HEK293 (cell line): ENCODE data around the gene BRINP2.

Experiments
- CTCF ChIA-PET: fragments of 350-600 bp; formaldehyde crosslinking; extraction: SDS; loops from one replicate; lab custom pipeline; 2021; ENCODE audit warnings: antibody characterized with exemption; lab: Yijun Ruan, JAX
- POLR2A ChIA-PET: fragments of 300-600 bp; formaldehyde crosslinking; extraction: SDS; loops from one replicate; lab custom pipeline; 2020; ENCODE audit warnings: antibody characterized with exemption, inconsistent platforms; lab: Yijun Ruan, JAX
- H3K27ac ChIP-seq: fragments of 200-500 bp; sonication (Bioruptor generic); 2 replicates; pipeline ENCODE4 v1.5.1; 2014; ENCODE audit warnings: low read depth, low read length, control low read depth, inconsistent platforms; ENCODE audit errors: extremely low read depth
- H3K36me3 ChIP-seq, 2 experiments: fragments of 200-500 bp in 1 of 2; sonication (Bioruptor generic) in 1 of 2; 1 replicate in 1 of 2; 2 replicates in 1 of 2; pipeline ENCODE4 v1.5.1; 2014 to 2017; ENCODE audit warnings: inconsistent platforms in 2 of 2, low read length in 2 of 2; ENCODE audit not compliant: control insufficient read depth in 2 of 2, insufficient read depth in 1 of 2
- H3K4me1 ChIP-seq: fragments of 200-500 bp; sonication (Bioruptor generic); 2 replicates; pipeline ENCODE4 v1.5.1; 2014; ENCODE audit warnings: mild to moderate bottlenecking, low read length, inconsistent platforms; ENCODE audit not compliant: control insufficient read depth, insufficient read depth
- H3K4me3 ChIP-seq: 2 replicates; pipeline ENCODE4 v1.5.1; 2011; ENCODE audit warnings: low read depth, mild to moderate bottlenecking, control low read depth, low read length, moderate library complexity
- H3K9me3 ChIP-seq: fragments of 200-500 bp; sonication (Bioruptor generic); 2 replicates; pipeline ENCODE4 v1.5.1; 2014; ENCODE audit warnings: low read depth, low read length, inconsistent platforms; ENCODE audit not compliant: control insufficient read depth, insufficient read depth
- FEZF1 ChIP-seq: fragments of 450-650 bp; formaldehyde crosslinking; IDR thresholded peaks from 2 replicates; pipeline ENCODE4 v1.5.1; 2016; ENCODE audit warnings: missing biosample characterization, missing genetic modification characterization
- KLF1 ChIP-seq: fragments of 450-650 bp; formaldehyde crosslinking; IDR thresholded peaks from 2 replicates; pipeline ENCODE4 v1.5.1; 2016; ENCODE audit warnings: missing biosample characterization, missing genetic modification characterization
- SCRT1 ChIP-seq: fragments of 450-650 bp; formaldehyde crosslinking; IDR thresholded peaks from 2 replicates; pipeline ENCODE4 v1.5.1; 2016; ENCODE audit warnings: missing biosample characterization, missing genetic modification characterization, borderline replicate concordance
- SETDB1 ChIP-seq: IDR thresholded peaks from one replicate; pipeline ENCODE4 v1.6.1; 2017; ENCODE audit warnings: mild to moderate bottlenecking, low read length, moderate library complexity, mixed read lengths; ENCODE audit not compliant: insufficient read length
- SP3 ChIP-seq: fragments of 450-650 bp; formaldehyde crosslinking; IDR thresholded peaks from 2 replicates; pipeline ENCODE4 v1.5.1; 2016; ENCODE audit warnings: missing biosample characterization, missing genetic modification characterization
- ZBTB1 ChIP-seq: fragments of 450-650 bp; formaldehyde crosslinking; IDR thresholded peaks from 2 replicates; pipeline ENCODE4 v1.5.1; 2016; ENCODE audit warnings: missing biosample characterization, missing genetic modification characterization
- ZBTB21 ChIP-seq: fragments of 450-650 bp; formaldehyde crosslinking; IDR thresholded peaks from 2 replicates; pipeline ENCODE4 v1.5.1; 2017; ENCODE audit warnings: missing biosample characterization, missing genetic modification characterization
- ZBTB48 ChIP-seq: fragments of 450-650 bp; formaldehyde crosslinking; IDR thresholded peaks from 2 replicates; pipeline ENCODE4 v1.5.1; 2016; ENCODE audit warnings: missing biosample characterization, missing genetic modification characterization
- ZNF133 ChIP-seq: fragments of 450-650 bp; formaldehyde crosslinking; IDR thresholded peaks from 2 replicates; pipeline ENCODE4 v1.5.1; 2016; ENCODE audit warnings: missing biosample characterization, missing genetic modification characterization
- ZNF433 ChIP-seq: fragments of 450-650 bp; formaldehyde crosslinking; IDR thresholded peaks from 2 replicates; pipeline ENCODE4 v1.5.1; 2016; ENCODE audit warnings: missing biosample characterization, missing genetic modification characterization, low read depth
- ZNF560 ChIP-seq: fragments of 450-650 bp; formaldehyde crosslinking; IDR thresholded peaks from 2 replicates; pipeline ENCODE4 v1.5.1; 2017; ENCODE audit warnings: missing biosample characterization, missing genetic modification characterization, borderline replicate concordance
- ZNF785 ChIP-seq: fragments of 450-650 bp; formaldehyde crosslinking; IDR thresholded peaks from 2 replicates; pipeline ENCODE4 v1.5.1; 2016; ENCODE audit warnings: missing biosample characterization, missing genetic modification characterization
- ZNF792 ChIP-seq: fragments of 450-650 bp; formaldehyde crosslinking; IDR thresholded peaks from 2 replicates; pipeline ENCODE4 v1.5.1; 2016; ENCODE audit warnings: missing biosample characterization, missing genetic modification characterization
- TF ChIP-seq, protein P1 (sequence below): fragments of 450-650 bp; formaldehyde crosslinking; IDR thresholded peaks from 2 replicates; pipeline ENCODE4 v1.5.1; 2016; ENCODE audit warnings: missing biosample characterization, missing genetic modification characterization
- TF ChIP-seq, protein P2 (sequence below): fragments of 450-650 bp; formaldehyde crosslinking; IDR thresholded peaks from 2 replicates; pipeline ENCODE4 v1.5.1; 2016; ENCODE audit warnings: missing biosample characterization, missing genetic modification characterization
- TF ChIP-seq, protein P3 (sequence below): fragments of 450-650 bp; formaldehyde crosslinking; IDR thresholded peaks from 2 replicates; pipeline ENCODE4 v1.5.1; 2016; ENCODE audit warnings: missing biosample characterization, missing genetic modification characterization
- TF ChIP-seq, protein P4 (sequence below): fragments of 450-650 bp; formaldehyde crosslinking; IDR thresholded peaks from 2 replicates; pipeline ENCODE4 v1.5.1; 2016; ENCODE audit warnings: missing biosample characterization, missing genetic modification characterization
- TF ChIP-seq, protein P5 (sequence below): fragments of 450-650 bp; formaldehyde crosslinking; IDR thresholded peaks from 2 replicates; pipeline ENCODE4 v1.5.1; 2016; ENCODE audit warnings: missing biosample characterization, missing genetic modification characterization, borderline replicate concordance
- TF ChIP-seq, protein P6 (sequence below): fragments of 450-650 bp; formaldehyde crosslinking; IDR thresholded peaks from 2 replicates; pipeline ENCODE4; 2016; ENCODE audit warnings: missing biosample characterization, missing genetic modification characterization

BRINP2 gene

DNA sequence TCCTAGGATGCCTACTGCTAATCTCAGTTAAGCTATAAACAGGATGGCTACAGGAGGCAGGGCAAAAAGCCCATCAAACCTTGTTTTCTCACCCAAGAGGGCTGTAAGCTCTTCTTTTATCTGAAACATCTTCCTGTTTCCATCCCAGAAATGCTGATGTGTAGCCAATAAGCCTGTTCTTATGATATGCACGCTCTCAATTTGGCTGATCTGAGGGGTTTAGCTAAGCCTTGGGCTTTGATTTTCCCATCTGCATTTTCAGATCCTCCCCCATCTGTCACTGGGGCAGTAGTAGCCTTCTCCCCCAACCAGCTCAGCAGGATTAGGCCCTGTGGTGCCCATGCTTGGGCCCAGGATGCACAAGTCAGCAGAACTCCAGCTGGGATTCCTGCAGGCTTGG lies 105.0 kb downstream of the BRINP2 start:
- Histone ChIP-seq H3K4me1 (peaks cover 6% of the 10 kb centered on the region; the same call in 1 of the 2 replicates), H3K36me3 (no peaks in the 10 kb centered on the region), H3K27ac (no peak overlapping the region), H3K9me3 (no peaks in the 10 kb centered on the region), H3K4me3 (no peak overlapping the region)
- TF ChIP-seq ZNF560 (tag by site-specific recombination) (no peak), ZNF433 (tag by site-specific recombination) (no peak), FEZF1 (tag by site-specific recombination) (no peak), ZNF133 (tag by site-specific recombination) (no peak), SCRT1 (tag by site-specific recombination) (no peak), ZNF792 (tag by site-specific recombination) (no peak)
- POLR2A ChIA-PET: no interaction called here
- CTCF ChIA-PET: interaction anchor here (0.9 to 1.4 kb wide), 4 partner anchors 17 to 670 kb away, joined by 3 to 4 read pairs (median 4); no protein-coding TSS in a partner anchor

DNA sequence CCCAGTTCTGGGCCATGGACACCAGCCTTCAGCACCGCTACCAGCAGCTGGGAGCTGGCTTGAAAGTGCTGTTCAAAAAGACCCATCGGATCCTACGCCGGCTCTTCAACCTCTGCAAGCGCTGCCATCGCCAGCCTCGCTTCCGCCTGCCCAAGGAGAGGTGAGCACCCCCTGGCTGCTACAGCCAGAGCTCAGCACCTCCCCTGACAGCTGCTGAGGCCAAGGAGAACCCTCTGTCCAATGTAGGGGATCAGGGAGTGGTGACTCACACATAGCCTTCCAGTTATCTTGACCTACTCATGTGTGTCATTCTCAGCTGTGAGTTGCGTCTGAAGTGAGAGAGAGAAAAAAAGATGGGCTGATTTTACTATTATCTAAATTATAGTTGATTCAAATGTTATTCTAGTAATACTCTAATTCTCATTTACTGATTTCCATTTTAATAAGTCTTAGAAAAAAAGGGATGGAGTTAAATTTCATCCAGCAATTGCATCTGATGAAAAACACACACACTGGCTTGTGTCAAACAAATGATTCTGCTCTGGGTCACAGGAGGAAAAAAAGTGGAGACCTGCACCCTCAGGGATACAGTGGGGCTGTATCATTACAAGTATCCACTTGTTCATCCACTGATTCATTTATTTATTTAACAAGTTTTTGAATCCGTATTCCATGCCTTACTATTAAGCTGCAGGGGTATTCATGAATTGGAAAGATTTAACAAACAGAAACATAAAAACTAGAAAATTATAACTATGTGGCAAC lies 108.0 kb downstream of the BRINP2 start:
- no peak overlapping the region for H3K4me3 ChIP-seq
- peaks cover 6% of the 10 kb centered on the region; the same call in 1 of the 2 replicates for H3K4me1 ChIP-seq
- H3K36me3 ChIP-seq: no peaks in the 10 kb centered on the region
- H3K9me3 ChIP-seq: no peaks in the 10 kb centered on the region
- ChIA-PET POLR2A (no interaction called here), CTCF (interaction anchor here (0.9 to 1.7 kb wide), 3 partner anchors 20 to 667 kb away, joined by 3 to 6 read pairs (median 3); no protein-coding TSS in a partner anchor)
- H3K27ac ChIP-seq: no peak overlapping the region
- TF ChIP-seq ZNF433 (tag by site-specific recombination) (no peak), ZBTB1 (no peak), ZNF133 (tag by site-specific recombination) (no peak), SP3 (tag by site-specific recombination) (no peak), ZBTB21 (no peak), ZNF785 (tag by site-specific recombination) (no peak), SETDB1 (no peak), KLF1 (tag by site-specific recombination) (no peak), ZBTB48 (tag by site-specific recombination) (no peak)
- TF ChIP-seq, protein P1, sequence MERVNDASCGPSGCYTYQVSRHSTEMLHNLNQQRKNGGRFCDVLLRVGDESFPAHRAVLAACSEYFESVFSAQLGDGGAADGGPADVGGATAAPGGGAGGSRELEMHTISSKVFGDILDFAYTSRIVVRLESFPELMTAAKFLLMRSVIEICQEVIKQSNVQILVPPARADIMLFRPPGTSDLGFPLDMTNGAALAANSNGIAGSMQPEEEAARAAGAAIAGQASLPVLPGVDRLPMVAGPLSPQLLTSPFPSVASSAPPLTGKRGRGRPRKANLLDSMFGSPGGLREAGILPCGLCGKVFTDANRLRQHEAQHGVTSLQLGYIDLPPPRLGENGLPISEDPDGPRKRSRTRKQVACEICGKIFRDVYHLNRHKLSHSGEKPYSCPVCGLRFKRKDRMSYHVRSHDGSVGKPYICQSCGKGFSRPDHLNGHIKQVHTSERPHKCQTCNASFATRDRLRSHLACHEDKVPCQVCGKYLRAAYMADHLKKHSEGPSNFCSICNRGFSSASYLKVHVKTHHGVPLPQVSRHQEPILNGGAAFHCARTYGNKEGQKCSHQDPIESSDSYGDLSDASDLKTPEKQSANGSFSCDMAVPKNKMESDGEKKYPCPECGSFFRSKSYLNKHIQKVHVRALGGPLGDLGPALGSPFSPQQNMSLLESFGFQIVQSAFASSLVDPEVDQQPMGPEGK (tag by site-specific recombination): no peak
- TF ChIP-seq, protein P2, sequence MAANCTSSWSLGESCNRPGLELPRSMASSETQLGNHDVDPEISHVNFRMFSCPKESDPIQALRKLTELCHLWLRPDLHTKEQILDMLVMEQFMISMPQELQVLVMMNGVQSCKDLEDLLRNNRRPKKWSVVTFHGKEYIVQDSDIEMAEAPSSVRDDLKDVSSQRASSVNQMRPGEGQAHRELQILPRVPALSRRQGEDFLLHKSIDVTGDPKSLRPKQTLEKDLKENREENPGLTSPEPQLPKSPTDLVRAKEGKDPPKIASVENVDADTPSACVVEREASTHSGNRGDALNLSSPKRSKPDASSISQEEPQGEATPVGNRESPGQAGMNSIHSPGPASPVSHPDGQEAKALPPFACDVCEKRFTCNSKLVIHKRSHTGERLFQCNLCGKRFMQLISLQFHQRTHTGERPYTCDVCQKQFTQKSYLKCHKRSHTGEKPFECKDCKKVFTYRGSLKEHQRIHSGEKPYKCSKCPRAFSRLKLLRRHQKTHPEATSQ (tag by site-specific recombination): no peak
- TF ChIP-seq, protein P3, sequence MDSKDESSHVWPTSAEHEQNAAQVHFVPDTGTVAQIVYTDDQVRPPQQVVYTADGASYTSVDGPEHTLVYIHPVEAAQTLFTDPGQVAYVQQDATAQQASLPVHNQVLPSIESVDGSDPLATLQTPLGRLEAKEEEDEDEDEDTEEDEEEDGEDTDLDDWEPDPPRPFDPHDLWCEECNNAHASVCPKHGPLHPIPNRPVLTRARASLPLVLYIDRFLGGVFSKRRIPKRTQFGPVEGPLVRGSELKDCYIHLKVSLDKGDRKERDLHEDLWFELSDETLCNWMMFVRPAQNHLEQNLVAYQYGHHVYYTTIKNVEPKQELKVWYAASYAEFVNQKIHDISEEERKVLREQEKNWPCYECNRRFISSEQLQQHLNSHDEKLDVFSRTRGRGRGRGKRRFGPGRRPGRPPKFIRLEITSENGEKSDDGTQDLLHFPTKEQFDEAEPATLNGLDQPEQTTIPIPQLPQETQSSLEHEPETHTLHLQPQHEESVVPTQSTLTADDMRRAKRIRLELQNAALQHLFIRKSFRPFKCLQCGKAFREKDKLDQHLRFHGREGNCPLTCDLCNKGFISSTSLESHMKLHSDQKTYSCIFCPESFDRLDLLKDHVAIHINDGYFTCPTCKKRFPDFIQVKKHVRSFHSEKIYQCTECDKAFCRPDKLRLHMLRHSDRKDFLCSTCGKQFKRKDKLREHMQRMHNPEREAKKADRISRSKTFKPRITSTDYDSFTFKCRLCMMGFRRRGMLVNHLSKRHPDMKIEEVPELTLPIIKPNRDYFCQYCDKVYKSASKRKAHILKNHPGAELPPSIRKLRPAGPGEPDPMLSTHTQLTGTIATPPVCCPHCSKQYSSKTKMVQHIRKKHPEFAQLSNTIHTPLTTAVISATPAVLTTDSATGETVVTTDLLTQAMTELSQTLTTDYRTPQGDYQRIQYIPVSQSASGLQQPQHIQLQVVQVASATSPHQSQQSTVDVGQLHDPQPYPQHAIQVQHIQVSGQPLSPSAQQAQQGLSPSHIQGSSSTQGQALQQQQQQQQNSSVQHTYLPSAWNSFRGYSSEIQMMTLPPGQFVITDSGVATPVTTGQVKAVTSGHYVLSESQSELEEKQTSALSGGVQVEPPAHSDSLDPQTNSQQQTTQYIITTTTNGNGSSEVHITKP (tag by site-specific recombination): no peak
- TF ChIP-seq, protein P4, sequence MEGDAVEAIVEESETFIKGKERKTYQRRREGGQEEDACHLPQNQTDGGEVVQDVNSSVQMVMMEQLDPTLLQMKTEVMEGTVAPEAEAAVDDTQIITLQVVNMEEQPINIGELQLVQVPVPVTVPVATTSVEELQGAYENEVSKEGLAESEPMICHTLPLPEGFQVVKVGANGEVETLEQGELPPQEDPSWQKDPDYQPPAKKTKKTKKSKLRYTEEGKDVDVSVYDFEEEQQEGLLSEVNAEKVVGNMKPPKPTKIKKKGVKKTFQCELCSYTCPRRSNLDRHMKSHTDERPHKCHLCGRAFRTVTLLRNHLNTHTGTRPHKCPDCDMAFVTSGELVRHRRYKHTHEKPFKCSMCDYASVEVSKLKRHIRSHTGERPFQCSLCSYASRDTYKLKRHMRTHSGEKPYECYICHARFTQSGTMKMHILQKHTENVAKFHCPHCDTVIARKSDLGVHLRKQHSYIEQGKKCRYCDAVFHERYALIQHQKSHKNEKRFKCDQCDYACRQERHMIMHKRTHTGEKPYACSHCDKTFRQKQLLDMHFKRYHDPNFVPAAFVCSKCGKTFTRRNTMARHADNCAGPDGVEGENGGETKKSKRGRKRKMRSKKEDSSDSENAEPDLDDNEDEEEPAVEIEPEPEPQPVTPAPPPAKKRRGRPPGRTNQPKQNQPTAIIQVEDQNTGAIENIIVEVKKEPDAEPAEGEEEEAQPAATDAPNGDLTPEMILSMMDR (tag by site-specific recombination): no peak
- TF ChIP-seq, protein P5, sequence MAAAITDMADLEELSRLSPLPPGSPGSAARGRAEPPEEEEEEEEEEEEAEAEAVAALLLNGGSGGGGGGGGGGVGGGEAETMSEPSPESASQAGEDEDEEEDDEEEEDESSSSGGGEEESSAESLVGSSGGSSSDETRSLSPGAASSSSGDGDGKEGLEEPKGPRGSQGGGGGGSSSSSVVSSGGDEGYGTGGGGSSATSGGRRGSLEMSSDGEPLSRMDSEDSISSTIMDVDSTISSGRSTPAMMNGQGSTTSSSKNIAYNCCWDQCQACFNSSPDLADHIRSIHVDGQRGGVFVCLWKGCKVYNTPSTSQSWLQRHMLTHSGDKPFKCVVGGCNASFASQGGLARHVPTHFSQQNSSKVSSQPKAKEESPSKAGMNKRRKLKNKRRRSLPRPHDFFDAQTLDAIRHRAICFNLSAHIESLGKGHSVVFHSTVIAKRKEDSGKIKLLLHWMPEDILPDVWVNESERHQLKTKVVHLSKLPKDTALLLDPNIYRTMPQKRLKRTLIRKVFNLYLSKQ (tag by site-specific recombination): no peak
- TF ChIP-seq, protein P6, sequence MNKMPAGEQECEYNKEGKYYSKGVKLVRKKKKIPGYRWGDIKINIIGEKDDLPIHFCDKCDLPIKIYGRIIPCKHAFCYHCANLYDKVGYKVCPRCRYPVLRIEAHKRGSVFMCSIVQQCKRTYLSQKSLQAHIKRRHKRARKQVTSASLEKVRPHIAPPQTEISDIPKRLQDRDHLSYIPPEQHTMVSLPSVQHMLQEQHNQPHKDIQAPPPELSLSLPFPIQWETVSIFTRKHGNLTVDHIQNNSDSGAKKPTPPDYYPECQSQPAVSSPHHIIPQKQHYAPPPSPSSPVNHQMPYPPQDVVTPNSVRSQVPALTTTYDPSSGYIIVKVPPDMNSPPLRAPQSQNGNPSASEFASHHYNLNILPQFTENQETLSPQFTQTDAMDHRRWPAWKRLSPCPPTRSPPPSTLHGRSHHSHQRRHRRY: no peak
